K562 (cell line): ENCODE measurements around the gene GALNT18. TPM values are rescaled to one million over a fixed set of nuclear protein-coding genes. Genes with fewer than 3 reads are reported as not detected.

Experiments used
- ATAC-seq: fragments of 200-7000 bp; cut with Tn5 transposase; 3 replicates; pipeline ENCODE4 v1.9.1; 2020; ENCODE audit warnings: moderate library complexity
- BruUV-seq: library from RNA; stranded (reverse); fragments of 400-500 nt; replicated peaks from 2 replicates; lab custom pipeline; 2021; lab: Mats Ljungman, UMichigan
- CTCF ChIA-PET: fragments of 300-600 bp; formaldehyde crosslinking; extraction: SDS; loops from one replicate; lab custom pipeline; 2021; ENCODE audit warnings: low intra/inter-chr PET ratio; lab: Yijun Ruan, JAX
- POLR2A ChIA-PET: fragments of 300-600, 350-650 bp; sonication (Branson Sonifier 250); formaldehyde crosslinking; extraction: SDS; loops from one replicate; lab custom pipeline; 2021; ENCODE audit warnings: antibody characterized with exemption, inconsistent platforms; lab: Yijun Ruan, JAX
- DNase-seq, 4 experiments: peaks; one replicate each; pipeline versions ENCODE4 v3.0.0 to v3.0.0-alpha.2; 2011 to 2018; ENCODE audit warnings: low spot score in 3 of 4, mixed read lengths in 3 of 4; ENCODE audit errors: extremely low read depth in 1 of 4
- FAIRE-seq: peaks from 2 replicates; lab custom pipeline; 2011; peaks lifted over from hg19 to GRCh38; lab: Jason Lieb, UNC
- H2AFZ ChIP-seq: 2 replicates; pipeline ENCODE4 v1.6.0; 2011; ENCODE audit warnings: low read depth, low read length, control low read depth, inconsistent platforms
- H3K27ac ChIP-seq: fragments of 200-600 bp; 3 replicates; pipeline ENCODE4 v1.8.0; 2011; ENCODE audit warnings: low read depth, mild to moderate bottlenecking, control low read depth, inconsistent platforms, low read length, moderate library complexity, mixed read lengths; ENCODE audit errors: extremely low read depth
- H3K27me3 ChIP-seq, 2 experiments: fragments of 300-600 bp in 1 of 2; 2 replicates in 1 of 2; 3 replicates in 1 of 2; pipeline versions ENCODE4 v1.6.0 to v1.8.0; 2011; ENCODE audit warnings: inconsistent platforms in 2 of 2, low read length in 2 of 2, mild to moderate bottlenecking in 1 of 2, mixed read lengths in 1 of 2, moderate library complexity in 1 of 2; ENCODE audit not compliant: control insufficient read depth in 2 of 2, insufficient read depth in 2 of 2
- H3K36me3 ChIP-seq: fragments of 300-600 bp; 3 replicates; pipeline ENCODE4 v1.8.0; 2011; ENCODE audit warnings: mild to moderate bottlenecking, low read length, inconsistent platforms; ENCODE audit not compliant: control insufficient read depth, insufficient read depth
- H3K4me1 ChIP-seq, 2 experiments: fragments of 200-600 bp in 1 of 2; replicated peaks in 1 of 2; 2 replicates in 1 of 2; 3 replicates in 1 of 2; pipeline versions ENCODE4 v1.5.1 to v1.8.0; 2011; ENCODE audit warnings: inconsistent platforms in 2 of 2, low read length in 2 of 2, mild to moderate bottlenecking in 1 of 2, mixed read lengths in 1 of 2, moderate library complexity in 1 of 2; ENCODE audit not compliant: control insufficient read depth in 2 of 2, insufficient read depth in 2 of 2
- H3K4me2 ChIP-seq: 2 replicates; pipeline ENCODE4 v1.6.1; 2011; ENCODE audit warnings: low read length, control low read depth, inconsistent platforms, mixed read lengths; ENCODE audit not compliant: insufficient read depth
- H3K4me3 ChIP-seq: fragments of 200-600 bp; sonication (generic), shearing (Covaris generic); 2 replicates; pipeline ENCODE4 v1.5.1; 2016; ENCODE audit warnings: control low read depth, inconsistent platforms
- H3K79me2 ChIP-seq: fragments of 200-600 bp; 3 replicates; pipeline ENCODE4 v1.8.0; 2011; ENCODE audit warnings: low read length, inconsistent platforms; ENCODE audit not compliant: control insufficient read depth, insufficient read depth
- H3K9ac ChIP-seq, 2 experiments: 2 replicates each; pipeline versions ENCODE4 v1.6.0 to v1.6.1; 2011; ENCODE audit warnings: low read depth in 2 of 2, low read length in 2 of 2, control low read depth in 1 of 2, inconsistent platforms in 1 of 2, mild to moderate bottlenecking in 1 of 2, mixed read lengths in 1 of 2; ENCODE audit not compliant: insufficient read depth in 1 of 2
- H3K9me1 ChIP-seq: one replicate; pipeline ENCODE4 v1.6.0; 2011; ENCODE audit warnings: inconsistent platforms, mild to moderate bottlenecking, low read length, moderate library complexity; ENCODE audit not compliant: control insufficient read depth, insufficient read depth
- H3K9me3 ChIP-seq: replicated peaks from 2 replicates; pipeline ENCODE4 v1.5.1; 2011; ENCODE audit warnings: low read depth, low read length, inconsistent platforms; ENCODE audit not compliant: control insufficient read depth, insufficient read depth
- H4K20me1 ChIP-seq: replicated peaks from 2 replicates; pipeline ENCODE4 v1.6.1; 2011; ENCODE audit warnings: low read length, inconsistent platforms, mixed read lengths; ENCODE audit not compliant: control insufficient read depth, insufficient read depth
- CTCF ChIP-seq, 3 experiments: IDR thresholded peaks in 2 of 3; conservative IDR thresholded peaks in 1 of 3; 2 replicates each; pipeline ENCODE4 v1.5.1; 2011 to 2012; ENCODE audit warnings: low read length in 3 of 3, mild to moderate bottlenecking in 3 of 3, control low read depth in 2 of 3, improper control_type of control experiment in 1 of 3, inconsistent platforms in 1 of 3, low read depth in 1 of 3, mixed read lengths in 1 of 3, moderate library complexity in 1 of 3; ENCODE audit not compliant: insufficient read depth in 2 of 3
- SMARCE1 ChIP-seq: fragments of 450-650 bp; IDR thresholded peaks from 2 replicates; pipeline ENCODE4 v1.7.1; 2016; ENCODE audit warnings: mild to moderate bottlenecking
- WGBS: fragments of 100-300 bp; shearing (Covaris generic); methylation state at CpG from one replicate; pipeline ENCODE4 v1.1.6; 2016; ENCODE audit warnings: low coverage, mixed read lengths; ENCODE audit not compliant: insufficient coverage; ENCODE audit errors: missing lambda C conversion rate; 5-methylcytosine and 5-hydroxymethylcytosine counted together
- in situ Hi-C: fragments of 300-500 bp; cut with MboI; formaldehyde crosslinking; loops from 4 replicates; pipeline ENCODE4 v1.15.0; 2018; ENCODE audit warnings: inconsistent platforms, mixed read lengths
- intact Hi-C: fragments of 100-400 bp; cut with micrococcal nuclease; formaldehyde crosslinking; loops from 2 replicates; pipeline ENCODE4 v1.14.2; 2022
- polyA plus RNA-seq, 8 experiments: library from polyadenylated mRNA; depleted of rRNA in 4 of 8; stranded (reverse) in 5 of 8; unstranded in 3 of 8; fragments of >200 nt; fragmentation: Nextera tagmentation in 2 of 8; fragmentation: Illumina TruSeq in 1 of 8; extraction: Ambion mirVana in 2 of 8; extraction: Trizol in 1 of 8; gene quantifications; 2 replicates each; pipeline versions ENCODE4 v1.2.1 to v1.2.3, GENCODE V29; 2011 to 2014; ENCODE audit warnings: inconsistent platforms in 1 of 8, missing spikeins in 1 of 8
- total RNA-seq, 7 experiments: library from RNA; depleted of rRNA in 6 of 7; stranded (reverse); fragments of >200 nt in 6 of 7; fragmentation: Illumina TruSeq in 2 of 7; extraction: Trizol in 2 of 7; gene quantifications; 2 replicates each; pipeline versions ENCODE4 v1.2.1 to v1.2.3, GENCODE V29; 2011 to 2021; ENCODE audit warnings: low replicate concordance in 1 of 7

GALNT18 gene
- total and polyA plus RNA-seq, 9 of the 15 experiments (the other 6 are each of a cell fraction or from before 2014, with no cell fraction given): not detected

- Histone ChIP-seq H3K9ac (no peak overlapping the region), H4K20me1 (peaks cover 9% of the 10 kb centered on the region; the same call in 1 of the 2 replicates), H2AFZ (no peak overlapping the region), H3K36me3 (no peaks in the 10 kb centered on the region), H3K4me1 (no peaks in the 10 kb centered on the region), H3K79me2 (no peaks in the 10 kb centered on the region), H3K27me3 (peaks cover 0 to 23% of the 10 kb centered on the region in 2 experiments; a peak in 2 of 5 replicates), H3K9me1 (no peaks in the 10 kb centered on the region), H3K9me3 (no peaks in the 10 kb centered on the region), H3K4me2 (no peak overlapping the region), H3K27ac (no peak overlapping the region), H3K4me3 (no peak overlapping the region)
- under 1% methylated on average over 7 of the region's 12 CpGs for WGBS
- BruUV-seq: no TSS peak
- intact Hi-C loops: no loop called here
- in situ Hi-C loops: no loop called here
- peak in 3 of 4 experiments; percentile 12 to 32 (median 22) for DNase-seq
- ChIA-PET CTCF (interaction anchor here (0.5 kb wide), 1 partner anchor 577 kb away, joined by 3 read pairs; no protein-coding TSS in a partner anchor), POLR2A (no interaction called here)
- ATAC-seq: 0 out of 3 replicates have a peak, but pooled peaks have one; percentile 35
- no peak for FAIRE-seq
- TF ChIP-seq CTCF (IDR thresholded peaks at IDR 0.05 in 2 of 3, conservative IDR thresholded peaks at IDR 0.05 in 1 of 3; ENCODE audit: insufficient read depth in 2 of 3, low read depth in 1 of 3, low read length in 3 of 3) (peak; percentile 18 to 39 (median 37); a peak in 4 of 6 replicates), SMARCE1 (no peak)
These were observed 143.1 kb downstream of the GALNT18 start for GRCh38 chr11:11478687-11479086.
